ENCODE data around the gene ISX.

- TF ChIP-seq GATA3 (IDR thresholded peaks at IDR 0.05; ENCODE audit: low read depth, low read length) (no peak), GATA2 (IDR thresholded peaks at IDR 0.05; ENCODE audit: low read depth, low read length) (no peak)
These were observed 14.2 kb upstream of the ISX start for GRCh38 chr22:35051791-35052190.

All from SH-SY5Y (cell line).